Adrenal gland (tissue), 12 donors: ENCODE data around the gene QSOX2. TPM values are rescaled to one million over a fixed set of nuclear protein-coding genes. Genes with fewer than 3 reads are reported as not detected.

Experiments
- DNase-seq, 7 donors: peaks; one replicate each; pipeline ENCODE4 v3.0.0-alpha.2; 2019 to 2020
- H3K27ac ChIP-seq, 5 donors: fragments of 200-600 bp; sonication (generic) in 4 of 5; 1 replicate in 3 of 5; 2 replicates in 2 of 5; pipeline versions ENCODE4 v1.5.1 to v1.8.0; 2016 to 2020; ENCODE audit warnings: mild to moderate bottlenecking in 1 of 5
- H3K27me3 ChIP-seq: fragments of 200-600 bp; 2 replicates; pipeline ENCODE4 v1.8.0; 2021
- H3K36me3 ChIP-seq, 2 donors: fragments of 200-600 bp; replicated peaks in 1 of 2; 1 replicate in 1 of 2; 2 replicates in 1 of 2; pipeline versions ENCODE4 v1.5.1 to v1.8.0; 2018 to 2022
- H3K4me1 ChIP-seq, 2 donors: fragments of 200-600 bp; replicated peaks in 1 of 2; 1 replicate in 1 of 2; 2 replicates in 1 of 2; pipeline versions ENCODE4 v1.5.1 to v1.8.0; 2018 to 2021
- H3K4me3 ChIP-seq, 4 donors: fragments of 200-600 bp; sonication (generic) in 3 of 4; one replicate each; pipeline ENCODE4 v1.5.1; 2016 to 2018
- H3K9me3 ChIP-seq, 3 donors: fragments of 200-600 bp; sonication (generic) in 1 of 3; replicated peaks in 1 of 3; 1 replicate in 2 of 3; 2 replicates in 1 of 3; pipeline versions ENCODE4 v1.5.1 to v1.8.0; 2016 to 2021
- CTCF ChIP-seq, 6 experiments: fragments of 450-650 bp in 4 of 6; fragments of 200-600 bp in 2 of 6; sonication (generic) in 1 of 6; IDR thresholded peaks; 1 replicate in 5 of 6; 2 replicates in 1 of 6; pipeline versions ENCODE4 v1.5.1 to v1.8.0; 2016 to 2021; ENCODE audit warnings: antibody characterized with exemption in 6 of 6, mild to moderate bottlenecking in 2 of 6, moderate library complexity in 1 of 6
- POLR2A ChIP-seq, 2 donors: fragments of 450-650 bp; IDR thresholded peaks; one replicate each; pipeline ENCODE4 v1.6.1; 2017; ENCODE audit warnings: antibody characterized with exemption in 2 of 2, mild to moderate bottlenecking in 2 of 2, moderate library complexity in 1 of 2
- WGBS, 4 donors: extraction: QIAGEN DNeasy Blood & Tissue Kit in 2 of 4; methylation state at CpG; one replicate each; pipeline versions ENCODE4 v1.1.5 to v1.1.7; 2013 to 2017; 5-methylcytosine and 5-hydroxymethylcytosine counted together
- intact Hi-C, 2 donors: fragments of 100-400 bp; cut with DNase I; formaldehyde crosslinking; loops; one replicate each; pipeline versions ENCODE4 v1.14.1 to v1.15.0; 2022 to 2023
- polyA plus RNA-seq, 3 donors: library from polyadenylated mRNA; stranded (reverse); fragments of 200-250 nt in 2 of 3; fragments of 350-450 nt in 1 of 3; fragmentation: Illumina TruSeq in 1 of 3; extraction: RNeasy Lipid Tissue Mini Kit (QIAGEN cat#74804) in 1 of 3; gene quantifications; one replicate each; pipeline ENCODE4 v1.2.3, GENCODE V29; 2013 to 2014
- total RNA-seq, 9 donors: library from RNA; depleted of rRNA in 4 of 9; stranded (reverse); fragments of >200 nt in 4 of 9; fragments of 120-200 nt in 1 of 9; fragmentation: NEBNext Ultra II Directional in 1 of 9; extraction: Animal tissue kit (Norgen Biotek cat#: 25700) in 1 of 9; gene quantifications; one replicate each; pipeline versions ENCODE4 v1.1.0 to v1.2.4, GENCODE V29; 2013 to 2023
- donor health status: healthy with polysubstance abuse.
- donor health status: Bipolar disorder and iron deficiency.
- donor health status: DM: yes; HTN: yes; CAD: no.
- donor health status: DM: no; HTN: no; CAD: no.
- donor health status: DM: no; HTN: no; CAD: no.
- donor health status: DM: yes; HTN: yes; CAD: no.

QSOX2 gene
- total and polyA plus RNA-seq, 12 donors = 6.4 to 14.3 (median 9.3) TPM

- Histone ChIP-seq H3K36me3 (peaks cover 0 to 14% of the 10 kb centered on the region in 2 donors), H3K9me3 (no peaks in the 10 kb centered on the region)
Observed at GRCh38 chr9:136222906-136223285, 22.7 kb downstream of the QSOX2 start.

GRCh38 chr9:136222166-136222905, 23.3 kb downstream of the QSOX2 start:
- H3K27me3 ChIP-seq = no peaks in the 10 kb centered on the region
- no peak overlapping the region for H3K27ac ChIP-seq
- TF ChIP-seq CTCF (IDR thresholded peaks at IDR 0.05) (no peak), POLR2A (IDR thresholded peaks at IDR 0.05) (no peak)
- WGBS, 4 donors = 96 to 98% (median 97%) methylated on average over 21 to 38 of the region's 38 CpGs
- H3K4me1 ChIP-seq = no peaks in the 10 kb centered on the region
- H3K4me3 ChIP-seq = no peak overlapping the region
- no peaks in the 10 kb centered on the region for H3K9me3 ChIP-seq
- no peak for DNase-seq
- H3K36me3 ChIP-seq = peaks cover 0 to 16% of the 10 kb centered on the region in 2 donors
- intact Hi-C loops = no loop called here

More at GRCh38 chr9:136222906-136223285, 22.7 kb downstream of the QSOX2 start:
- Histone ChIP-seq H3K27me3 (no peaks in the 10 kb centered on the region), H3K4me1 (no peaks in the 10 kb centered on the region), H3K27ac (no peak overlapping the region), H3K4me3 (no peak overlapping the region)
- intact Hi-C loops = no loop called here
- no peak for DNase-seq
- WGBS, 4 donors = 92 to 97% (median 95%) methylated on average over 12 to 13 of the region's 13 CpGs
- no peak for TF ChIP-seq POLR2A (IDR thresholded peaks at IDR 0.05)
- no peak for TF ChIP-seq CTCF (IDR thresholded peaks at IDR 0.05)

- DNase-seq = peak in 6 of 7 donors; percentile 56 to 77 (median 66)
- H3K4me3 ChIP-seq = no peak overlapping the region
- no peaks in the 10 kb centered on the region for H3K9me3 ChIP-seq
- TF ChIP-seq CTCF (IDR thresholded peaks at IDR 0.05) = no peak
- no peak for TF ChIP-seq POLR2A (IDR thresholded peaks at IDR 0.05)
- no peaks in the 10 kb centered on the region for H3K27me3 ChIP-seq
- H3K4me1 ChIP-seq = no peaks in the 10 kb centered on the region
- no peak overlapping the region for H3K27ac ChIP-seq
- intact Hi-C loops = no loop called here
- H3K36me3 ChIP-seq = peaks cover 0 to 22% of the 10 kb centered on the region in 2 donors
- WGBS, 4 donors = 57 to 62% (median 61%) methylated on average over 15 of the region's 15 CpGs
Observed at GRCh38 chr9:136220017-136220729, 25.4 kb downstream of the QSOX2 start.

- DNase-seq = no peak
- Histone ChIP-seq H3K27ac (no peak overlapping the region), H3K36me3 (peaks cover 0 to 27% of the 10 kb centered on the region in 2 donors), H3K27me3 (no peaks in the 10 kb centered on the region), H3K4me1 (no peaks in the 10 kb centered on the region), H3K9me3 (no peaks in the 10 kb centered on the region), H3K4me3 (no peak overlapping the region)
- TF ChIP-seq POLR2A (IDR thresholded peaks at IDR 0.05) (no peak), CTCF (IDR thresholded peaks at IDR 0.05) (no peak)
- intact Hi-C loops = no loop called here
- WGBS, 4 donors = 92 to 97% (median 96%) methylated on average over 13 of the region's 13 CpGs
Observed at GRCh38 chr9:136219276-136219675, 26.3 kb downstream of the QSOX2 start.
